CD4-positive, alpha-beta memory T cell (primary cell): Measurements from ENCODE around the gene DUS3L. TPM values are rescaled to one million over a fixed set of nuclear protein-coding genes. Genes with fewer than 3 reads are reported as not detected.
"Not testable (repeated sequence)": the region's sequence is repeated elsewhere in the genome, so short reads cannot be mapped to it uniquely, and the experiment has no call there.

Experiments
- CTCF ChIA-PET: fragments of 350-600 bp; sonication (Branson Sonifier 250); formaldehyde crosslinking; loops from one replicate; lab custom pipeline; 2021; ENCODE audit warnings: inconsistent platforms; ENCODE audit not compliant: partially characterized antibody; lab: Charles Lee
- POLR2A ChIA-PET: fragments of 350-600 bp; sonication (Branson Sonifier 250); formaldehyde crosslinking; loops from one replicate; lab custom pipeline; 2021; ENCODE audit not compliant: partially characterized antibody; lab: Charles Lee
- DNase-seq, 5 donors: peaks; one replicate each; pipeline versions ENCODE4 v3.0.0 to v3.0.0-alpha.2; 2020 to 2022; ENCODE audit warnings: mixed read lengths in 1 of 5
- H3K27ac ChIP-seq: one replicate; pipeline ENCODE4 v1.7.0; 2013; ENCODE audit warnings: low read depth, low read length
- H3K27me3 ChIP-seq: 2 replicates; pipeline ENCODE4 v1.7.0; 2013; ENCODE audit warnings: mild to moderate bottlenecking, low read length, moderate library complexity; ENCODE audit not compliant: insufficient read depth
- H3K36me3 ChIP-seq: 2 replicates; pipeline ENCODE4 v1.7.0; 2013; ENCODE audit warnings: mild to moderate bottlenecking, low read length, moderate library complexity; ENCODE audit not compliant: insufficient read depth
- H3K4me1 ChIP-seq: 2 replicates; pipeline ENCODE4 v1.7.0; 2013; ENCODE audit warnings: mild to moderate bottlenecking, low read length, moderate library complexity; ENCODE audit not compliant: insufficient read depth
- H3K4me3 ChIP-seq, 2 donors: one replicate each; pipeline ENCODE4 v1.7.0; 2013; ENCODE audit warnings: low read length in 2 of 2, mild to moderate bottlenecking in 1 of 2
- H3K9me3 ChIP-seq, 2 donors: one replicate each; pipeline ENCODE4 v1.7.0; 2013; ENCODE audit warnings: low read length in 2 of 2, control low read depth in 1 of 2; ENCODE audit not compliant: control insufficient read depth in 1 of 2
- H3K27ac Mint-ChIP-seq, 7 donors: one replicate each; pipeline ENCODE4 v1.8.0; 2020 to 2021; ENCODE audit warnings: mixed read lengths in 7 of 7, mild to moderate bottlenecking in 6 of 7, inconsistent platforms in 3 of 7, moderate library complexity in 3 of 7
- H3K27me3 Mint-ChIP-seq, 2 donors: one replicate each; pipeline ENCODE4 v1.8.0; 2020 to 2021; ENCODE audit warnings: mixed read lengths in 2 of 2
- H3K36me3 Mint-ChIP-seq, 2 donors: one replicate each; pipeline ENCODE4 v1.8.0; 2020 to 2021; ENCODE audit warnings: mixed read lengths in 2 of 2, inconsistent platforms in 1 of 2, mild to moderate bottlenecking in 1 of 2
- H3K4me1 Mint-ChIP-seq, 4 donors: one replicate each; pipeline ENCODE4 v1.8.0; 2020 to 2021; ENCODE audit warnings: mixed read lengths in 4 of 4, mild to moderate bottlenecking in 1 of 4
- H3K4me3 Mint-ChIP-seq, 8 donors: one replicate each; pipeline ENCODE4 v1.8.0; 2020 to 2021; ENCODE audit warnings: mixed read lengths in 8 of 8, mild to moderate bottlenecking in 7 of 8, moderate library complexity in 6 of 8, inconsistent platforms in 3 of 8
- H3K9me3 Mint-ChIP-seq, 8 donors: one replicate each; pipeline ENCODE4 v1.8.0; 2020 to 2021; ENCODE audit warnings: mixed read lengths in 8 of 8, mild to moderate bottlenecking in 5 of 8, inconsistent platforms in 3 of 8, moderate library complexity in 1 of 8
- intact Hi-C: fragments of 100-400 bp; cut with micrococcal nuclease; formaldehyde crosslinking; loops from one replicate; pipeline ENCODE4 v1.15.1; 2023
- polyA plus RNA-seq, 2 donors: library from polyadenylated mRNA; unstranded; fragments of 300-500 nt; fragmentation: Illumina TruSeq; gene quantifications; one replicate each; pipeline ENCODE4 v1.2.3, GENCODE V29; 2021
- total RNA-seq, 2 experiments: library from RNA; stranded (reverse); gene quantifications; one replicate each; pipeline ENCODE4 v1.2.3, GENCODE V29; 2021

DUS3L gene
- total and polyA plus RNA-seq, 4 experiments from 2014 or later = 34.2 to 72.9 (median 47.7) TPM

DNA sequence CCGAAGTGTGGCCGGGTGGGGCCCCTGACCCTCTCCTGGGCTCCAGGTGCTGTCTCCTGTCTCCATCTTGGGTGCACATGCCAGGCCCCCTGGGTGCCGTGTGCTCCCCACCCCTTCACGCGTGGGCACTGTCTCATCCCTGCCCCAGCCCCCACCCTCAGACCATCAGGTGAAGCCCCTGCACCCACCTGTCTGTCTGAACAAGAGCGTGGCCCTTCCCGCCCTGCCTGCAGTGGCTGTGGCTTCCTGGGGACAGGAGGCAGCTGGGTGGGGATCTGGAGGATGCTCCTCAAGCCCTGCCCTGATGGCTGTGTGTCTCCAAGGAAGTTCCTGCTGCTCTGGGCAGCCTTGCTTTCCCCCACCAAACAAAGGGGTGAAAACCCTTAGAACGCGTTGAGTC is 8.6 kb downstream of the DUS3L start:
- Mint-ChIP-seq H3K27me3 (no peaks in the 10 kb centered on the region), H3K27ac (no peak overlapping the region), H3K36me3 (peaks cover 8 to 16% of the 10 kb centered on the region in 2 donors), H3K9me3 (no peaks in the 10 kb centered on the region), H3K4me1 (no peaks in the 10 kb centered on the region), H3K4me3 (no peak overlapping the region)
- H3K9me3 ChIP-seq = no peaks in the 10 kb centered on the region
- no peaks in the 10 kb centered on the region for H3K4me1 ChIP-seq
- ChIA-PET CTCF (no interaction called here), POLR2A (no interaction called here)
- H3K4me3 ChIP-seq = no peak overlapping the region
- intact Hi-C loops = no loop called here
- no peaks in the 10 kb centered on the region for H3K27me3 ChIP-seq
- no peak for DNase-seq
- no peak overlapping the region for H3K27ac ChIP-seq
- H3K36me3 ChIP-seq = peaks cover 19% of the 10 kb centered on the region

DNA sequence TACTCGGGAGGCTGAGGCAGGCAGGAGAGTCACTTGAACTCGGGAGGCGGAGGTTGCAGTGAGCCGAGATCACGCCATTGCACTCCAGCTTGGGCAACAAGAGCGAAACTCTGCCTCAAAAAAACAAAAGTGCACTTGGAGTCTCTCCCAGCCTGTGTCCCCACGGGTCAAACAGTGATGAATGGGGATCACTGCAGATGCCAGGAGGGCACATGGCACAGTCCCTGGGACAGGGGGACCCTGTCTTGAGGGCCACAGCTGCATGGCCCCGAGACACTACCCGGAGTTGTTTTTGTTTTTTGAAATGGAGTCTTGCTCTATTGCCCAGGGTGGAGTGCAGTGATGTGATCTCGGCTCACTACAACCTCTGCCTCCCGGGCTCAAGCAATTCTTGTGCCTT is 10.0 kb downstream of the DUS3L start:
- H3K27ac Mint-ChIP-seq, H3K9me3 ChIP-seq, H3K36me3 Mint-ChIP-seq, H3K27ac ChIP-seq, H3K27me3 ChIP-seq, H3K4me3 ChIP-seq, H3K4me1 Mint-ChIP-seq, H3K36me3 ChIP-seq, DNase-seq, intact Hi-C loops, POLR2A ChIA-PET, H3K4me1 ChIP-seq, H3K27me3 Mint-ChIP-seq, H3K4me3 Mint-ChIP-seq, H3K9me3 Mint-ChIP-seq: not testable (repeated sequence)
- CTCF ChIA-PET = interaction anchor here (0.9 to 1.8 kb wide), 2 partner anchors 11 to 23 kb away, joined by 3 to 5 read pairs; no protein-coding TSS in a partner anchor

DNA sequence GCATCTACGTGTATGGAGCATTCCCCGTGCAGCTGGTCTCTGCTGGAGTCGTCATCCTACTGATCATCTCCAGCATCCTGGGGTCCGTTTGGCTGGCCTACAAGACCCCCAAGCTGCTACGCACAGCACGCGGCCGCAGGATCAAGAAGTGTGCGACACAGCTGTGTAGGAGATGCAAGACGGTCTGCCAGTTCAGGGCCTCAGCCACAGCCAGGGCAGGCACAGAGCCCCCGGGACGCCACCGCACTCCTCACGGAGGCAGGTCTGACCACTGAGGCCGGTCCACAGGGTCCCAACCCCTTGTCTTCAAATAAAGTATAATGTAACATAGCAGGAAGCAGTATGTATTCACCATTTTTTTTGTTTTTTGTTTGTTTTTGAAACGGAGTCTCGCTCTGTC is 12.6 kb downstream of the DUS3L start:
- CTCF ChIA-PET = no interaction called here

DNA sequence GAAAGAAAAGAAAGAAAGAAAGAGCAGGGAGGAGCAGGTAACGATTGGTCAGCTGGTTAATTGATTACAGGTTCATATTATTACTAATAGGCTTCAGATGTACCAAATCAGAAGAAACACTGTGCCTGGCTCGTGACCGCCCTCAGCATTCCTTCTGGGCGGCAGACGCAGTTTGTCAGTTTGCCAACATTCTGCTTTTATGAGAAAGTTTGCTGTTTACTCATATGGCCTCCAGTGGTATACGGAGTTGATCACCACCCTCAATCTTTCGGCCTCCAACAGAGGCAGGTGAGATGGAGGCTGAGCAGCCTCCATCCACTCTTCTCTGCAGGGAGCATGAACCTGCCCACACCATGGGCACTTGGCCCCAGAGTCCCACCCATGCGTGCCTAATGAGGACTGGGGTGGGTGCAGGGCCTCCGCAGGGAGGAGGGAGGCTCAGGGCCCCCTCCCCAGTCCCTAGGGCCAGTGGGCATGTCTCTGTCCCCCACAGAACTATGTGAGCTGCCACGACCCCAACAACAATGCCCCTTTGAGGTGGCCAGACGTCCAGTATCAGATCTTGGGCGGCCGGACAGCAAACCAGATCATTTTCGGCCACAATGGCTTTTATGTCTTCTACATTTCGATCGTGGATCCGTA is 15.2 kb downstream of the DUS3L start:
- no peaks in the 10 kb centered on the region for H3K27me3 ChIP-seq
- H3K4me3 ChIP-seq = no peak overlapping the region
- no peaks in the 10 kb centered on the region for H3K27me3 Mint-ChIP-seq
- no peaks in the 10 kb centered on the region for H3K9me3 ChIP-seq
- no peaks in the 10 kb centered on the region for H3K4me1 ChIP-seq
- H3K27ac ChIP-seq = no peak overlapping the region
- POLR2A ChIA-PET = no interaction called here
- intact Hi-C loops = no loop called here
- no peak overlapping the region for H3K27ac Mint-ChIP-seq
- no peak overlapping the region for H3K4me3 Mint-ChIP-seq
- no peaks in the 10 kb centered on the region for H3K36me3 ChIP-seq
- H3K4me1 Mint-ChIP-seq = no peaks in the 10 kb centered on the region
- CTCF ChIA-PET = no interaction called here
- no peaks in the 10 kb centered on the region for H3K9me3 Mint-ChIP-seq
- no peaks in the 10 kb centered on the region for H3K36me3 Mint-ChIP-seq
- no peak for DNase-seq

More for the DNA sequence above, 12.6 kb downstream of the DUS3L start:
- Histone ChIP-seq H3K27ac (no peak overlapping the region), H3K36me3 (no peaks in the 10 kb centered on the region), H3K9me3 (no peaks in the 10 kb centered on the region), H3K4me3 (no peak overlapping the region), H3K27me3 (no peaks in the 10 kb centered on the region), H3K4me1 (no peaks in the 10 kb centered on the region)
- no peak for DNase-seq
- Mint-ChIP-seq H3K9me3 (no peaks in the 10 kb centered on the region), H3K27me3 (no peaks in the 10 kb centered on the region), H3K4me1 (no peaks in the 10 kb centered on the region), H3K4me3 (no peak overlapping the region), H3K27ac (no peak overlapping the region), H3K36me3 (no peaks in the 10 kb centered on the region)
- POLR2A ChIA-PET = no interaction called here
- intact Hi-C loops = no loop called here

DNA sequence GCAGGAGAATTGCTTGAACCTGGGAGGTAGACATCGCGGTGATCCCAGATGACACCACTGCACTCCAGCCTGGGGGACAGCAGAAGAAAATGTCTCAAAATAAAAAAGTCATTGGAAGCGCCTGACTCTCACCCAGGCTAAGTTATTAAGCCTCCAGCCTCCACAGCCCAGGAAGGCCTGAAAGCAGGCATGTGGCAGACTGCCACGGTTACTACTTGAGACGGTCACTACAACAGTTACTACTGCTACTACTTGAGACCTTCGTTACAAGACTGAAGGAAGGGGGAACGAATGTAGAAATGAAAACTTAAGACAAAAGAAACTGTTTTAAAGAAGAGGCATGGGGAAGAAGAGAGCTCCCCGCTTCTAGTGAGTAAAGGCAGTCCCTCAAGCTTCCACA is 16.0 kb downstream of the DUS3L start:
- H3K4me3 Mint-ChIP-seq = no peak overlapping the region
- Histone ChIP-seq H3K27ac (no peak overlapping the region), H3K4me1 (no peaks in the 10 kb centered on the region), H3K4me3 (no peak overlapping the region), H3K27me3 (no peaks in the 10 kb centered on the region), H3K9me3 (no peaks in the 10 kb centered on the region), H3K36me3 (no peaks in the 10 kb centered on the region)
- H3K4me1 Mint-ChIP-seq = no peaks in the 10 kb centered on the region
- POLR2A ChIA-PET = no interaction called here
- no peak overlapping the region for H3K27ac Mint-ChIP-seq
- no peaks in the 10 kb centered on the region for H3K27me3 Mint-ChIP-seq
- no peaks in the 10 kb centered on the region for H3K36me3 Mint-ChIP-seq
- DNase-seq = no peak
- CTCF ChIA-PET = no interaction called here
- intact Hi-C loops = no loop called here
- no peaks in the 10 kb centered on the region for H3K9me3 Mint-ChIP-seq

DNA sequence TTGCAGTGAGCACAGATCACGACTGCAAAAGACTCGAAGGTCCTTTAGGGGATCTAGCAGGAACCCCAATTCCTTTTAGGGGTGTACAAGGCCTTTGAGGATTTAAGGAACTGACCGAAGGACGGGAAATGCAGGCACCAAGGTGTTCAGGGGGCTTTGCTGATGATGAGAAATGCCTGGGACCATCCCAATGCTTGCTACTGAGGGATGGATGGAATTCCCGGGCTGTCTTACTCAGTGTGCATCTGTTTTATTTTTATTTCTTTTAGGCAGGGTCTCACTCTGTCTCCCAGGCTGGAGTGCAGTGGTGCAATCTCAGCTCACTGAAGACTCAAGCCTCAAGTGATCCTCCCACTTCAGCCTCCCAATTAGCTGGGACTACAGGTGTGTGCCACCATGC is 17.7 kb downstream of the DUS3L start:
- Histone ChIP-seq H3K4me1 (no peaks in the 10 kb centered on the region), H3K36me3 (no peaks in the 10 kb centered on the region), H3K27me3 (no peaks in the 10 kb centered on the region), H3K27ac (no peak overlapping the region), H3K4me3 (no peak overlapping the region), H3K9me3 (no peaks in the 10 kb centered on the region)
- no peaks in the 10 kb centered on the region for H3K9me3 Mint-ChIP-seq
- ChIA-PET POLR2A (no interaction called here), CTCF (no interaction called here)
- H3K36me3 Mint-ChIP-seq = no peaks in the 10 kb centered on the region
- no peak overlapping the region for H3K27ac Mint-ChIP-seq
- no peak overlapping the region for H3K4me3 Mint-ChIP-seq
- H3K27me3 Mint-ChIP-seq = no peaks in the 10 kb centered on the region
- no peak for DNase-seq
- no peaks in the 10 kb centered on the region for H3K4me1 Mint-ChIP-seq
- intact Hi-C loops = no loop called here

DNA sequence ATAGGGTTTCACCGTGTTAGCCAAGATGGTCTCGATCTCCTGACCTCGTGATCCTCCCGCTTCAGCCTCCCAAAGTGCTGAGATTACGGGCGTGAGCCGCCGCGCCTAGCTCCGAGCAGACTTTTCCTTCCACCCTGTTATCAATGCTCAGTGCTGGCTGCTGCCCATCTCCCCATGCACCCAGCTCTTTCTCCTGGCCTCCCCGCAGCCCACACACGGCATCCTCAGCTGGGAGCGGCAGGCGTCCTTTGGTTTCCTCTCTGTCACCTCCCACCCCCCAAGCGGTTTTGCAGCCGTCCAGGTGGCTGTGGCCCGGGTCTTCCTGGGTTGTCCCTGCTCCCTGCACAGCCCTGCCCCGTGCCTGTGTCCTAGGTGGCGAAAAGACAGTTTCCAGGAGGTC is 18.5 kb downstream of the DUS3L start:
- POLR2A ChIA-PET = no interaction called here

DNA sequence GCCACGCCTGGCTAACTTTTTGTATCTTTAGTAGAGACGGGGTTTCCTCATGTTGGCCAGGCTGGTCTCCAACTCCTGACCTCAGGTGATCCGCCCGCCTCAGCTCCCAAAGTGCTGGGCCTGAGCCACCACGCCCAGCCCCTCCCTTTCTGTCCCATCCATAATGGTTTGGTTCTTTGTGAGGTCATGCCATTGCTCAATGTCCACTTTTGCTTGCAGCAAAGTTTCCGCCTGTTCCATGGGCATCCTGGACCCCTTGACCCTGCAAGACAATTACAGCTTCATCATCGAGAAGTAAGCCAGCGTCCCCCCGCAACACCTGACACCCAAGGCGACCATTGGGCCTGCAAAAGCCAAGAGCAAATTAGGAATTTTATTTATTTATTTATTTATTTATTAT is 23.0 kb downstream of the DUS3L start:
- H3K4me3 Mint-ChIP-seq = no peak overlapping the region
- H3K27me3 ChIP-seq = no peaks in the 10 kb centered on the region
- no peak overlapping the region for H3K27ac ChIP-seq
- no peak overlapping the region for H3K4me3 ChIP-seq
- DNase-seq = no peak
- no peaks in the 10 kb centered on the region for H3K4me1 Mint-ChIP-seq
- no peaks in the 10 kb centered on the region for H3K27me3 Mint-ChIP-seq
- no peaks in the 10 kb centered on the region for H3K36me3 Mint-ChIP-seq
- no peaks in the 10 kb centered on the region for H3K4me1 ChIP-seq
- no peaks in the 10 kb centered on the region for H3K36me3 ChIP-seq
- intact Hi-C loops = no loop called here
- CTCF ChIA-PET = no interaction called here
- no peaks in the 10 kb centered on the region for H3K9me3 Mint-ChIP-seq
- H3K27ac Mint-ChIP-seq = no peak overlapping the region
- no peaks in the 10 kb centered on the region for H3K9me3 ChIP-seq
- POLR2A ChIA-PET = no interaction called here

More for the DNA sequence above, 18.5 kb downstream of the DUS3L start:
- no peaks in the 10 kb centered on the region for H3K27me3 Mint-ChIP-seq
- Histone ChIP-seq H3K4me1 (no peaks in the 10 kb centered on the region), H3K27ac (no peak overlapping the region), H3K27me3 (no peaks in the 10 kb centered on the region), H3K36me3 (no peaks in the 10 kb centered on the region), H3K4me3 (no peak overlapping the region), H3K9me3 (no peaks in the 10 kb centered on the region)
- H3K4me3 Mint-ChIP-seq = no peak overlapping the region
- DNase-seq = no peak
- intact Hi-C loops = no loop called here
- no peaks in the 10 kb centered on the region for H3K4me1 Mint-ChIP-seq
- CTCF ChIA-PET = no interaction called here
- no peaks in the 10 kb centered on the region for H3K9me3 Mint-ChIP-seq
- H3K36me3 Mint-ChIP-seq = no peaks in the 10 kb centered on the region
- H3K27ac Mint-ChIP-seq = no peak overlapping the region
